HepG2 (cell line): ENCODE data around the gene DAAM2. TPM values are rescaled to one million over a fixed set of nuclear protein-coding genes. Genes with fewer than 3 reads are reported as not detected.

Source experiments
- ATAC-seq: fragments of 200-7000 bp; cut with Tn5 transposase; 3 replicates; pipeline ENCODE4 v1.9.1; 2020; ENCODE audit warnings: mild to moderate bottlenecking, moderate library complexity
- BruUV-seq: library from RNA; stranded (reverse); fragments of 400-500 nt; replicated peaks from 2 replicates; lab custom pipeline; 2021; lab: Mats Ljungman, UMichigan
- CTCF ChIA-PET: fragments of 300-600 bp; formaldehyde crosslinking; extraction: SDS; loops from one replicate; lab custom pipeline; 2021; ENCODE audit warnings: low total read pairs, inconsistent platforms, low intra/inter-chr PET ratio; lab: Yijun Ruan, JAX
- POLR2A ChIA-PET: fragments of 350-600 bp; sonication (Branson Sonifier 250); formaldehyde crosslinking; loops from one replicate; lab custom pipeline; 2020; ENCODE audit warnings: antibody characterized with exemption, inconsistent platforms; lab: Yijun Ruan, JAX
- DNase-seq: peaks from one replicate; pipeline ENCODE4 v3.0.0-alpha.2; 2015; ENCODE audit warnings: low spot score
- FAIRE-seq: peaks from 3 replicates; lab custom pipeline; 2011; peaks lifted over from hg19 to GRCh38; lab: Jason Lieb, UNC
- H2AFZ ChIP-seq: one replicate; pipeline ENCODE4 v1.6.1; 2011; ENCODE audit warnings: low read length, inconsistent platforms
- H3K27ac ChIP-seq: fragments of 300-600 bp; 3 replicates; pipeline ENCODE4 v1.8.0; 2011; ENCODE audit warnings: mixed run types, mild to moderate bottlenecking, mixed read lengths, low read length, inconsistent platforms; ENCODE audit not compliant: insufficient read depth; ENCODE audit errors: extremely low read length
- H3K27me3 ChIP-seq, 2 experiments: fragments of 200-600 bp in 1 of 2; 2 replicates in 1 of 2; 3 replicates in 1 of 2; pipeline versions ENCODE4 v1.6.0 to v1.8.0; 2011; ENCODE audit warnings: low read length in 2 of 2, mild to moderate bottlenecking in 2 of 2, moderate library complexity in 2 of 2, inconsistent platforms in 1 of 2; ENCODE audit not compliant: insufficient read depth in 2 of 2, control insufficient read depth in 1 of 2
- H3K36me3 ChIP-seq, 2 experiments: fragments of 200-600 bp in 1 of 2; replicated peaks in 1 of 2; 2 replicates in 1 of 2; 3 replicates in 1 of 2; pipeline versions ENCODE4 v1.5.1 to v1.8.0; 2011; ENCODE audit warnings: low read length in 2 of 2, inconsistent platforms in 1 of 2; ENCODE audit not compliant: insufficient read depth in 2 of 2, control insufficient read depth in 1 of 2
- H3K4me1 ChIP-seq: 2 replicates; pipeline ENCODE4 v1.5.1; 2012; ENCODE audit warnings: low read length, inconsistent platforms; ENCODE audit not compliant: insufficient read depth
- H3K4me2 ChIP-seq: 2 replicates; pipeline ENCODE4 v1.6.0; 2011; ENCODE audit warnings: low read depth, low read length, inconsistent platforms
- H3K4me3 ChIP-seq, 3 experiments: fragments of 200-600 bp in 1 of 3; sonication (generic), shearing (Covaris generic) in 1 of 3; replicated peaks in 1 of 3; 2 replicates each; pipeline ENCODE4 v1.5.1; 2011 to 2016; ENCODE audit warnings: low read length in 3 of 3, inconsistent platforms in 2 of 3, low read depth in 2 of 3, mild to moderate bottlenecking in 2 of 3, control low read depth in 1 of 3, mixed read lengths in 1 of 3; ENCODE audit not compliant: insufficient read depth in 1 of 3
- H3K79me2 ChIP-seq: one replicate; pipeline ENCODE4 v1.6.1; 2011; ENCODE audit warnings: low read length, inconsistent platforms; ENCODE audit not compliant: insufficient read depth
- H3K9ac ChIP-seq: 2 replicates; pipeline ENCODE4 v1.6.0; 2011; ENCODE audit warnings: mild to moderate bottlenecking, low read depth, low read length, inconsistent platforms; ENCODE audit not compliant: insufficient read depth
- H3K9me3 ChIP-seq: 2 replicates; pipeline ENCODE4 v1.5.1; 2012; ENCODE audit warnings: mild to moderate bottlenecking, low read length
- H4K20me1 ChIP-seq: 2 replicates; pipeline ENCODE4 v1.6.0; 2011; ENCODE audit warnings: inconsistent platforms, mild to moderate bottlenecking, low read length, moderate library complexity; ENCODE audit not compliant: insufficient read depth
- AHR ChIP-seq: IDR thresholded peaks from 2 replicates; pipeline ENCODE4 v1.6.1; 2018; ENCODE audit warnings: missing genetic modification reagents, missing compliant biosample characterization
- ARNT ChIP-seq: fragments of 450-650 bp; IDR thresholded peaks from 2 replicates; pipeline ENCODE4 v1.6.1; 2017
- BATF2 ChIP-seq: sonication (generic); formaldehyde crosslinking; IDR thresholded peaks from 2 replicates; pipeline ENCODE4 v1.8.0; 2022; ENCODE audit warnings: mild to moderate bottlenecking, missing genetic modification reagents, moderate library complexity
- FUBP1 ChIP-seq: sonication (generic); formaldehyde crosslinking; IDR thresholded peaks from 2 replicates; pipeline ENCODE4 v1.5.1; 2020; ENCODE audit warnings: missing genetic modification reagents, mild to moderate bottlenecking, borderline replicate concordance
- JDP2 ChIP-seq: sonication (generic); formaldehyde crosslinking; IDR thresholded peaks from 2 replicates; pipeline ENCODE4 v1.8.1; 2022; ENCODE audit warnings: missing genetic modification reagents, borderline replicate concordance
- MBD4 ChIP-seq: IDR thresholded peaks from 2 replicates; pipeline ENCODE4 v1.6.1; 2012; ENCODE audit warnings: low read length, inconsistent platforms, borderline replicate concordance
- MXI1 ChIP-seq: IDR thresholded peaks from 3 replicates; pipeline ENCODE4 v1.6.1; 2012; ENCODE audit warnings: low read depth, low read length, inconsistent platforms, borderline replicate concordance
- MYPOP ChIP-seq: sonication (generic); formaldehyde crosslinking; IDR thresholded peaks from 2 replicates; pipeline ENCODE4 v1.8.1; 2023; ENCODE audit warnings: mild to moderate bottlenecking, moderate library complexity, missing genetic modification reagents
- ZNF256 ChIP-seq: sonication (generic); formaldehyde crosslinking; conservative IDR thresholded peaks from 2 replicates; pipeline ENCODE4 v1.4.0; 2020; ENCODE audit warnings: missing genetic modification reagents
- ZNF441 ChIP-seq: sonication (generic); formaldehyde crosslinking; IDR thresholded peaks from 2 replicates; pipeline ENCODE4 v1.7.0; 2021; ENCODE audit warnings: missing genetic modification reagents, borderline replicate concordance
- ZNF776 ChIP-seq: sonication (generic); formaldehyde crosslinking; IDR thresholded peaks from 2 replicates; pipeline ENCODE4 v1.4.0; 2020; ENCODE audit warnings: mild to moderate bottlenecking, missing genetic modification reagents
- ZNF800 ChIP-seq: sonication (generic); formaldehyde crosslinking; IDR thresholded peaks from 2 replicates; pipeline ENCODE4 v1.4.0; 2020; ENCODE audit warnings: missing genetic modification reagents
- WGBS: methylation state at CpG from one replicate; pipeline ENCODE4 v1.1.6; 2017; ENCODE audit warnings: low lambda C conversion rate; 5-methylcytosine and 5-hydroxymethylcytosine counted together
- in situ Hi-C: cut with HindIII; loops from 2 replicates; pipeline ENCODE4 v1.10.0; 2017; ENCODE audit warnings: low pct_unique_long_range_greater_than_20kb; ENCODE audit not compliant: extremely low pct_ligation_motif_present
- intact Hi-C: fragments of 100-400 bp; cut with micrococcal nuclease; formaldehyde crosslinking; loops from one replicate; pipeline ENCODE4 v1.10.0; 2022; ENCODE audit not compliant: unreplicated experiment
- polyA plus RNA-seq, 8 experiments: library from polyadenylated mRNA; depleted of rRNA in 3 of 8; stranded (reverse) in 7 of 8; unstranded in 1 of 8; fragments of >200 nt; fragmentation: Illumina TruSeq in 4 of 8; extraction: Trizol in 4 of 8; gene quantifications; 2 replicates each; pipeline versions ENCODE4 v1.2.1 to v1.2.3, GENCODE V29; 2011 to 2016; ENCODE audit warnings: low read depth in 4 of 8, missing spikeins in 1 of 8, mixed read lengths in 1 of 8; ENCODE audit not compliant: insufficient read depth in 1 of 8
- total RNA-seq, 5 experiments: library from RNA; depleted of rRNA; stranded (reverse); fragments of >200 nt; fragmentation: Illumina TruSeq; extraction: Trizol; gene quantifications; 2 replicates each; pipeline ENCODE4 v1.2.3, GENCODE V29; 2016; ENCODE audit warnings: low read depth in 1 of 5

DAAM2 gene
- total and polyA plus RNA-seq, 2 of the 13 experiments (the other 11 are each of a cell fraction or from before 2014, with no cell fraction given), result 0.01 TPM; not detected in 1

GRCh38 chr6:39847221-39847620 is 55.0 kb downstream of the DAAM2 start:
- FAIRE-seq (no peak), DNase-seq (no peak), ATAC-seq (no peak)
- in situ Hi-C loops (no loop called here), intact Hi-C loops (no loop called here)
- Histone ChIP-seq H3K9ac (no peak overlapping the region), H4K20me1 (no peaks in the 10 kb centered on the region), H3K27me3 (no peaks in the 10 kb centered on the region), H3K36me3 (no peaks in the 10 kb centered on the region), H3K79me2 (no peaks in the 10 kb centered on the region), H3K4me3 (no peak overlapping the region), H3K4me1 (peaks cover 12% of the 10 kb centered on the region), H3K27ac (no peak overlapping the region), H3K4me2 (no peak overlapping the region), H2AFZ (no peak overlapping the region), H3K9me3 (no peaks in the 10 kb centered on the region)
- TF ChIP-seq JDP2 (CRISPR knock-in tag), result no peak
- no peak for TF ChIP-seq BATF2 (CRISPR knock-in tag)
- no peak for TF ChIP-seq ZNF441 (CRISPR knock-in tag)
- TF ChIP-seq ARNT, result no peak
- TF ChIP-seq ZNF256 (CRISPR knock-in tag), result no peak
- no peak for TF ChIP-seq ZNF776 (CRISPR knock-in tag)
- no peak for TF ChIP-seq ZNF800 (CRISPR knock-in tag)
- TF ChIP-seq MXI1, result no peak
- no peak for TF ChIP-seq FUBP1
- TF ChIP-seq MBD4, result no peak
- TF ChIP-seq AHR (CRISPR knock-in tag), result no peak
- TF ChIP-seq MYPOP (CRISPR knock-in tag), result no peak
- ChIA-PET CTCF (no interaction called here), POLR2A (no interaction called here)
- BruUV-seq, result no TSS peak
- 54% methylated on average over 9 of the region's 10 CpGs for WGBS
